ENCODE measurements around the gene IARS2.

Gene IARS2

DNA sequence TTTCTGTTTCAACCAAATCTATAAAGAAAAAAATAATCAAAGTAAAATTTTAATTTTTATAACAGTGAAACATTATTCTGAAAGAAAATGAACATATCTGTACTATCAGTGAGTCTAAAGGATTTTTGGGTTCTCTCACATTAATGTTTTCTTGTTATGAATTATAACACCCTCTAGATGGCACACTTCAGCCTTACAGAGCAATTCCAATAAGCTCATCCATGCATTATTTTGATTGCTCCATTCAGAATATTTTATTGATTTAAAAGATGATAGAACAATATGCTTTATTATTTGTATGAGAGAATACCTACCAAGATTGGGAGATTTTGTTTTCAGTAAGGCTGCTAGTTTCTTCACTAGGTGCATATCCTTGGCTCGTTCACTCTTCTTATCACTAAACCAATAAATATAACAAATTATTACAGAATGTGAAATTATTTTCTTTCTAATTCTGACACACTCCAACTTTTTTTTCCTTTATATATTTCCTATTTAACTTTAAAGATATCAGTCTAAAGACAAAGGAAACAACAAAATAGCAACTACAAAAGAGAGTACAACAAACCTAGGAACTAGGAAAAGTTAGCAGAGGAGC, 95.9 kb downstream of the IARS2 start:
- TF ChIP-seq, protein P1, sequence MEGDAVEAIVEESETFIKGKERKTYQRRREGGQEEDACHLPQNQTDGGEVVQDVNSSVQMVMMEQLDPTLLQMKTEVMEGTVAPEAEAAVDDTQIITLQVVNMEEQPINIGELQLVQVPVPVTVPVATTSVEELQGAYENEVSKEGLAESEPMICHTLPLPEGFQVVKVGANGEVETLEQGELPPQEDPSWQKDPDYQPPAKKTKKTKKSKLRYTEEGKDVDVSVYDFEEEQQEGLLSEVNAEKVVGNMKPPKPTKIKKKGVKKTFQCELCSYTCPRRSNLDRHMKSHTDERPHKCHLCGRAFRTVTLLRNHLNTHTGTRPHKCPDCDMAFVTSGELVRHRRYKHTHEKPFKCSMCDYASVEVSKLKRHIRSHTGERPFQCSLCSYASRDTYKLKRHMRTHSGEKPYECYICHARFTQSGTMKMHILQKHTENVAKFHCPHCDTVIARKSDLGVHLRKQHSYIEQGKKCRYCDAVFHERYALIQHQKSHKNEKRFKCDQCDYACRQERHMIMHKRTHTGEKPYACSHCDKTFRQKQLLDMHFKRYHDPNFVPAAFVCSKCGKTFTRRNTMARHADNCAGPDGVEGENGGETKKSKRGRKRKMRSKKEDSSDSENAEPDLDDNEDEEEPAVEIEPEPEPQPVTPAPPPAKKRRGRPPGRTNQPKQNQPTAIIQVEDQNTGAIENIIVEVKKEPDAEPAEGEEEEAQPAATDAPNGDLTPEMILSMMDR (IDR thresholded peaks at IDR 0.05; ENCODE audit: insufficient read depth, low read length) = peak; percentile 15
- TF ChIP-seq GABPA (IDR thresholded peaks at IDR 0.05; ENCODE audit: low read depth) = no peak
- Histone ChIP-seq H3K27ac (replicated peaks) (no peak overlapping the region), H3K4me3 (replicated peaks; ENCODE audit: insufficient read depth, low read length) (no peak overlapping the region), H3K27me3 (ENCODE audit: insufficient read depth, poor library complexity, severe bottlenecking) (no peaks in the 10 kb centered on the region)
- DNase-seq (ENCODE audit: low read depth in 1 of 2, low spot score in 1 of 2) = no peak

DNA sequence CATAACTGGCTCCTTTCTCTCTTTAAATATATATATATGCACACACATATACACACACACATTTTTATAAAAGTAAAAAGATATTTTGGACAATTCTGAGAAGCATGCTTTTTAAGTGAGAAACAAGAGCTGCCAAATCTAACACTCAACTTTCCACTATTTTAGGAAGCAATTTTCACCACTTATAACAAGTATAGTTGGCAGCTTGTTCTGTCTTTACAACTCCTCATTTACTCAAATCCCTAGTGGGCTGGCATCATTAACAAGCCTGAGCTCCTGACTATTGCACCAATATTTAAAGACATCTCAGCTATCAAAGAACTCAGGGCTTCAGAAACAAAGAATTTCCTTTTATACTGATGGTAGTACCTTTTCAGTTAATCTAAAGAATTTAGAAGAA, 101.8 kb downstream of the IARS2 start:
- Histone ChIP-seq H3K27me3 (ENCODE audit: insufficient read depth, poor library complexity, severe bottlenecking) (no peaks in the 10 kb centered on the region), H3K27ac (replicated peaks) (no peak overlapping the region), H3K4me3 (replicated peaks; ENCODE audit: insufficient read depth, low read length) (no peak overlapping the region)
- DNase-seq (ENCODE audit: low read depth in 1 of 2, low spot score in 1 of 2) = no peak
- TF ChIP-seq POLR2AphosphoS5 (IDR thresholded peaks at IDR 0.05; ENCODE audit: low read depth) (no peak), GABPA (IDR thresholded peaks at IDR 0.05; ENCODE audit: low read depth) (no peak), SPI1 (IDR thresholded peaks at IDR 0.05; ENCODE audit: borderline replicate concordance, low read depth) (no peak)
- TF ChIP-seq, protein P2, sequence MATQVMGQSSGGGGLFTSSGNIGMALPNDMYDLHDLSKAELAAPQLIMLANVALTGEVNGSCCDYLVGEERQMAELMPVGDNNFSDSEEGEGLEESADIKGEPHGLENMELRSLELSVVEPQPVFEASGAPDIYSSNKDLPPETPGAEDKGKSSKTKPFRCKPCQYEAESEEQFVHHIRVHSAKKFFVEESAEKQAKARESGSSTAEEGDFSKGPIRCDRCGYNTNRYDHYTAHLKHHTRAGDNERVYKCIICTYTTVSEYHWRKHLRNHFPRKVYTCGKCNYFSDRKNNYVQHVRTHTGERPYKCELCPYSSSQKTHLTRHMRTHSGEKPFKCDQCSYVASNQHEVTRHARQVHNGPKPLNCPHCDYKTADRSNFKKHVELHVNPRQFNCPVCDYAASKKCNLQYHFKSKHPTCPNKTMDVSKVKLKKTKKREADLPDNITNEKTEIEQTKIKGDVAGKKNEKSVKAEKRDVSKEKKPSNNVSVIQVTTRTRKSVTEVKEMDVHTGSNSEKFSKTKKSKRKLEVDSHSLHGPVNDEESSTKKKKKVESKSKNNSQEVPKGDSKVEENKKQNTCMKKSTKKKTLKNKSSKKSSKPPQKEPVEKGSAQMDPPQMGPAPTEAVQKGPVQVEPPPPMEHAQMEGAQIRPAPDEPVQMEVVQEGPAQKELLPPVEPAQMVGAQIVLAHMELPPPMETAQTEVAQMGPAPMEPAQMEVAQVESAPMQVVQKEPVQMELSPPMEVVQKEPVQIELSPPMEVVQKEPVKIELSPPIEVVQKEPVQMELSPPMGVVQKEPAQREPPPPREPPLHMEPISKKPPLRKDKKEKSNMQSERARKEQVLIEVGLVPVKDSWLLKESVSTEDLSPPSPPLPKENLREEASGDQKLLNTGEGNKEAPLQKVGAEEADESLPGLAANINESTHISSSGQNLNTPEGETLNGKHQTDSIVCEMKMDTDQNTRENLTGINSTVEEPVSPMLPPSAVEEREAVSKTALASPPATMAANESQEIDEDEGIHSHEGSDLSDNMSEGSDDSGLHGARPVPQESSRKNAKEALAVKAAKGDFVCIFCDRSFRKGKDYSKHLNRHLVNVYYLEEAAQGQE (IDR thresholded peaks at IDR 0.05; ENCODE audit: insufficient replicate concordance, low read depth) = no peak

Small RNAs within 50 kb of the gene (microRNA-seq; reads per million reads assigned to microRNA genes)
- gene MIR194-1 = 7.8 reads per million, percentile 25 among the genes with 10 or more reads in this experiment
- gene MIR215 = 13.3 reads per million, percentile 37 among the genes with 10 or more reads in this experiment

Data from HL-60 (cell line).